GM23338 (cell line): ENCODE measurements around the gene UBL3. TPM values are rescaled to one million over a fixed set of nuclear protein-coding genes. Genes with fewer than 3 reads are reported as not detected.

Source experiments
- ATAC-seq: fragments of 200-7000 bp; cut with Tn5 transposase; 3 replicates; pipeline ENCODE4 v1.9.1; 2020
- DNase-seq: peaks from one replicate; pipeline ENCODE4 v3.0.0-alpha.2; 2015; ENCODE audit warnings: low spot score
- H2AFZ ChIP-seq: fragments of 200-600 bp; sonication (generic); 2 replicates; pipeline ENCODE4 v1.8.0; 2016; ENCODE audit warnings: antibody characterized with exemption, mild to moderate bottlenecking, moderate library complexity
- H3F3A ChIP-seq: fragments of 200-600 bp; sonication (generic); replicated peaks from 2 replicates; pipeline ENCODE4 v1.8.0; 2017; ENCODE audit warnings: antibody characterized with exemption, mixed run types, low read depth
- H3K27ac ChIP-seq: fragments of 200-600 bp; sonication (generic); 2 replicates; pipeline ENCODE4 v1.6.1; 2016; ENCODE audit warnings: low read depth
- H3K27me3 ChIP-seq: fragments of 200-600 bp; sonication (generic); 2 replicates; pipeline ENCODE4 v1.8.0; 2016; ENCODE audit warnings: mild to moderate bottlenecking, mixed run types, moderate library complexity; ENCODE audit not compliant: insufficient read depth
- H3K36me3 ChIP-seq: fragments of 200-600 bp; sonication (generic); 2 replicates; pipeline ENCODE4 v1.8.0; 2016; ENCODE audit warnings: mild to moderate bottlenecking; ENCODE audit not compliant: insufficient read depth
- H3K4me1 ChIP-seq: fragments of 200-600 bp; sonication (generic); 2 replicates; pipeline ENCODE4 v1.8.0; 2016; ENCODE audit warnings: mild to moderate bottlenecking, moderate library complexity; ENCODE audit not compliant: insufficient read depth
- H3K4me2 ChIP-seq: fragments of 200-600 bp; sonication (generic); 2 replicates; pipeline ENCODE4 v1.7.1; 2017; ENCODE audit warnings: mixed run types
- H3K4me3 ChIP-seq: fragments of 200-600 bp; sonication (generic); 2 replicates; pipeline ENCODE4 v1.6.1; 2016; ENCODE audit warnings: mixed run types
- H3K79me2 ChIP-seq: fragments of 200-600 bp; sonication (generic); replicated peaks from 2 replicates; pipeline ENCODE4 v1.8.0; 2017; ENCODE audit warnings: mild to moderate bottlenecking; ENCODE audit not compliant: insufficient read depth
- H3K9me2 ChIP-seq: fragments of 200-600 bp; sonication (generic); 2 replicates; pipeline ENCODE4 v1.8.0; 2017; ENCODE audit not compliant: insufficient read depth
- H4K20me1 ChIP-seq: fragments of 200-600 bp; sonication (generic); replicated peaks from 2 replicates; pipeline ENCODE4 v1.8.0; 2017; ENCODE audit warnings: mild to moderate bottlenecking; ENCODE audit not compliant: insufficient read depth
- H3K27ac Mint-ChIP-seq: 2 replicates; pipeline ENCODE4 v1.8.0; 2020; ENCODE audit warnings: inconsistent platforms, mild to moderate bottlenecking, moderate library complexity, mixed read lengths
- H3K27me3 Mint-ChIP-seq: 3 replicates; pipeline ENCODE4 v1.8.0; 2022; ENCODE audit warnings: low read depth, mild to moderate bottlenecking, moderate library complexity, mixed read lengths, inconsistent platforms; ENCODE audit not compliant: insufficient read depth, poor library complexity
- H3K36me3 Mint-ChIP-seq: 3 replicates; pipeline ENCODE4 v1.8.0; 2021; ENCODE audit warnings: low read depth, mild to moderate bottlenecking, inconsistent platforms, moderate library complexity, mixed read lengths
- H3K4me1 Mint-ChIP-seq: 3 replicates; pipeline ENCODE4 v1.8.0; 2020; ENCODE audit warnings: mild to moderate bottlenecking, inconsistent platforms, mixed read lengths
- H3K4me3 Mint-ChIP-seq: 3 replicates; pipeline ENCODE4 v1.8.0; 2021; ENCODE audit warnings: moderate library complexity, mild to moderate bottlenecking, inconsistent platforms, mixed read lengths
- H3K9me3 Mint-ChIP-seq: 3 replicates; pipeline ENCODE4 v1.8.0; 2020; ENCODE audit warnings: moderate library complexity, mild to moderate bottlenecking, inconsistent platforms, mixed read lengths
- CTCF ChIP-seq, 2 experiments: fragments of 200-600 bp in 1 of 2; sonication (generic) in 1 of 2; conservative IDR thresholded peaks; 2 replicates each; pipeline versions ENCODE4 v1.5.1 to v1.6.1; 2016 to 2017; ENCODE audit warnings: antibody characterized with exemption in 2 of 2, low read depth in 2 of 2, mild to moderate bottlenecking in 2 of 2, moderate library complexity in 1 of 2
- EZH2 ChIP-seq: fragments of 200-600 bp; sonication (generic); IDR thresholded peaks from one replicate; pipeline ENCODE4 v1.8.0; 2017; ENCODE audit warnings: antibody characterized with exemption, mild to moderate bottlenecking, low read depth; ENCODE audit not compliant: unreplicated experiment
- EZH2phosphoT487 ChIP-seq: fragments of 200-600 bp; sonication (generic); IDR thresholded peaks from one replicate; pipeline ENCODE4 v1.8.1; 2018; ENCODE audit warnings: antibody characterized with exemption; ENCODE audit not compliant: unreplicated experiment
- JUNB ChIP-seq: IDR thresholded peaks from one replicate; pipeline ENCODE4 v1.6.1; 2016; ENCODE audit warnings: antibody characterized with exemption; ENCODE audit not compliant: unreplicated experiment
- POLR2AphosphoS5 ChIP-seq: IDR thresholded peaks from 2 replicates; pipeline ENCODE4 v1.6.1; 2016; ENCODE audit warnings: antibody characterized with exemption, low read depth
- STAT1 ChIP-seq: IDR thresholded peaks from one replicate; pipeline ENCODE4 v1.6.1; 2016; ENCODE audit warnings: antibody characterized with exemption; ENCODE audit not compliant: unreplicated experiment
- ZNF114 ChIP-seq: fragments of 250-450 bp; sonication (Bioruptor Pico); IDR thresholded peaks from 2 replicates; pipeline ENCODE4 v1.5.0; 2020; ENCODE audit warnings: mild to moderate bottlenecking, moderate library complexity
- polyA plus RNA-seq: library from polyadenylated mRNA; unstranded; fragments of >200 nt; fragmentation: Nextera tagmentation; extraction: Ambion mirVana; gene quantifications from 2 replicates; pipeline ENCODE4 v1.2.1, GENCODE V29; 2016
- total RNA-seq: library from RNA; depleted of rRNA; stranded (reverse); fragments of >200 nt; shearing (Covaris generic); gene quantifications from 2 replicates; pipeline ENCODE4 v1.2.3, GENCODE V29; 2014
- TF ChIP-seq, protein P1 (sequence below): fragments of 250-450 bp; sonication (Bioruptor Pico); IDR thresholded peaks from 2 replicates; pipeline ENCODE4 v1.5.0; 2020; ENCODE audit warnings: mild to moderate bottlenecking, moderate library complexity

Gene UBL3
- total and polyA plus RNA-seq, 2 experiments from 2014 or later = 9.7 to 21.1 TPM

DNA sequence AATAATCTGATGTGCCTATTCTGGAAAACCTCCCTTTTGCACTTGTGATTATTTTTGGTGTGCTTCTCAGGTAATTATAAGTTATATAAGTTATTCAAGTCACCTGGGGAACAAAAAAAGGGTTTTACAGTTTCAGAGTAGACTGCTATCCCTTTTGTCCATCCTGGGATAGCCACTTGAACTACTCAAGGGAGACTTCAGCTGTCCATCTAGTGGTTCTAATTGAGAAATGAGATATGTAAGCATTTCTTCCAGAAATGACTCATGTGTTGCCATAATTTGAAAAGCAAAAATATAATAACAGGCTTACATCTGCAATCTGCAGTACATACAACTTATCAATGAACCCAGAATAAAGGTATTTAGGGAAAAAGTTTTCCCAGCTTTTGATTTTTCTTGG, 20.4 kb downstream of the UBL3 start (continued):
- TF ChIP-seq, protein P1, sequence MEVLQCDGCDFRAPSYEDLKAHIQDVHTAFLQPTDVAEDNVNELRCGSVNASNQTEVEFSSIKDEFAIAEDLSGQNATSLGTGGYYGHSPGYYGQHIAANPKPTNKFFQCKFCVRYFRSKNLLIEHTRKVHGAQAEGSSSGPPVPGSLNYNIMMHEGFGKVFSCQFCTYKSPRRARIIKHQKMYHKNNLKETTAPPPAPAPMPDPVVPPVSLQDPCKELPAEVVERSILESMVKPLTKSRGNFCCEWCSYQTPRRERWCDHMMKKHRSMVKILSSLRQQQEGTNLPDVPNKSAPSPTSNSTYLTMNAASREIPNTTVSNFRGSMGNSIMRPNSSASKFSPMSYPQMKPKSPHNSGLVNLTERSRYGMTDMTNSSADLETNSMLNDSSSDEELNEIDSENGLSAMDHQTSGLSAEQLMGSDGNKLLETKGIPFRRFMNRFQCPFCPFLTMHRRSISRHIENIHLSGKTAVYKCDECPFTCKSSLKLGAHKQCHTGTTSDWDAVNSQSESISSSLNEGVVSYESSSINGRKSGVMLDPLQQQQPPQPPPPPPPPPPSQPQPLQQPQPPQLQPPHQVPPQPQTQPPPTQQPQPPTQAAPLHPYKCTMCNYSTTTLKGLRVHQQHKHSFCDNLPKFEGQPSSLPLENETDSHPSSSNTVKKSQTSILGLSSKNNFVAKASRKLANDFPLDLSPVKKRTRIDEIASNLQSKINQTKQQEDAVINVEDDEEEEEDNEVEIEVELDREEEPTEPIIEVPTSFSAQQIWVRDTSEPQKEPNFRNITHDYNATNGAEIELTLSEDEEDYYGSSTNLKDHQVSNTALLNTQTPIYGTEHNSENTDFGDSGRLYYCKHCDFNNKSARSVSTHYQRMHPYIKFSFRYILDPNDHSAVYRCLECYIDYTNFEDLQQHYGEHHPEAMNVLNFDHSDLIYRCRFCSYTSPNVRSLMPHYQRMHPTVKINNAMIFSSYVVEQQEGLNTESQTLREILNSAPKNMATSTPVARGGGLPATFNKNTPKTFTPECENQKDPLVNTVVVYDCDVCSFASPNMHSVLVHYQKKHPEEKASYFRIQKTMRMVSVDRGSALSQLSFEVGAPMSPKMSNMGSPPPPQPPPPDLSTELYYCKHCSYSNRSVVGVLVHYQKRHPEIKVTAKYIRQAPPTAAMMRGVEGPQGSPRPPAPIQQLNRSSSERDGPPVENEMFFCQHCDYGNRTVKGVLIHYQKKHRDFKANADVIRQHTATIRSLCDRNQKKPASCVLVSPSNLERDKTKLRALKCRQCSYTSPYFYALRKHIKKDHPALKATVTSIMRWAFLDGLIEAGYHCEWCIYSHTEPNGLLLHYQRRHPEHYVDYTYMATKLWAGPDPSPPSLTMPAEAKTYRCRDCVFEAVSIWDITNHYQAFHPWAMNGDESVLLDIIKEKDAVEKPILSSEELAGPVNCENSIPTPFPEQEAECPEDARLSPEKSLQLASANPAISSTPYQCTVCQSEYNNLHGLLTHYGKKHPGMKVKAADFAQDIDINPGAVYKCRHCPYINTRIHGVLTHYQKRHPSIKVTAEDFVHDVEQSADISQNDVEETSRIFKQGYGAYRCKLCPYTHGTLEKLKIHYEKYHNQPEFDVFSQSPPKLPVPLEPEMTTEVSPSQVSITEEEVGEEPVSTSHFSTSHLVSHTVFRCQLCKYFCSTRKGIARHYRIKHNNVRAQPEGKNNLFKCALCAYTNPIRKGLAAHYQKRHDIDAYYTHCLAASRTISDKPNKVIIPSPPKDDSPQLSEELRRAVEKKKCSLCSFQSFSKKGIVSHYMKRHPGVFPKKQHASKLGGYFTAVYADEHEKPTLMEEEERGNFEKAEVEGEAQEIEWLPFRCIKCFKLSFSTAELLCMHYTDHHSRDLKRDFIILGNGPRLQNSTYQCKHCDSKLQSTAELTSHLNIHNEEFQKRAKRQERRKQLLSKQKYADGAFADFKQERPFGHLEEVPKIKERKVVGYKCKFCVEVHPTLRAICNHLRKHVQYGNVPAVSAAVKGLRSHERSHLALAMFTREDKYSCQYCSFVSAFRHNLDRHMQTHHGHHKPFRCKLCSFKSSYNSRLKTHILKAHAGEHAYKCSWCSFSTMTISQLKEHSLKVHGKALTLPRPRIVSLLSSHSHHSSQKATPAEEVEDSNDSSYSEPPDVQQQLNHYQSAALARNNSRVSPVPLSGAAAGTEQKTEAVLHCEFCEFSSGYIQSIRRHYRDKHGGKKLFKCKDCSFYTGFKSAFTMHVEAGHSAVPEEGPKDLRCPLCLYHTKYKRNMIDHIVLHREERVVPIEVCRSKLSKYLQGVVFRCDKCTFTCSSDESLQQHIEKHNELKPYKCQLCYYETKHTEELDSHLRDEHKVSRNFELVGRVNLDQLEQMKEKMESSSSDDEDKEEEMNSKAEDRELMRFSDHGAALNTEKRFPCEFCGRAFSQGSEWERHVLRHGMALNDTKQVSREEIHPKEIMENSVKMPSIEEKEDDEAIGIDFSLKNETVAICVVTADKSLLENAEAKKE (CRISPR knock-in tag) = no peak
- TF ChIP-seq JUNB (no peak), EZH2phosphoT487 (no peak)

GRCh38 chr13:29819143-29819542, 31.3 kb downstream of the UBL3 start:
- H3K4me3 ChIP-seq = no peak overlapping the region
- no peaks in the 10 kb centered on the region for H3K9me2 ChIP-seq
- Mint-ChIP-seq H3K36me3 (no peaks in the 10 kb centered on the region), H3K9me3 (no peaks in the 10 kb centered on the region), H3K27me3 (no peaks in the 10 kb centered on the region), H3K27ac (no peak overlapping the region), H3K4me1 (peaks cover 29% of the 10 kb centered on the region), H3K4me3 (no peak overlapping the region)
- H3K4me1 ChIP-seq = peaks cover 16% of the 10 kb centered on the region
- H4K20me1 ChIP-seq = no peaks in the 10 kb centered on the region
- no peaks in the 10 kb centered on the region for H3K36me3 ChIP-seq
- no peak for TF ChIP-seq CTCF (conservative IDR thresholded peaks at IDR 0.05; ENCODE audit: low read depth in 2 of 2)
- no peak for TF ChIP-seq STAT1
- no peak for TF ChIP-seq EZH2
- no peak for TF ChIP-seq ZNF114 (CRISPR knock-in tag)
- TF ChIP-seq JUNB = no peak
- no peak for TF ChIP-seq POLR2AphosphoS5
- TF ChIP-seq, protein P1 (CRISPR knock-in tag) = no peak
- ATAC-seq (no peak), DNase-seq (no peak)
- no peaks in the 10 kb centered on the region for H3K27me3 ChIP-seq
- peaks cover 81% of the 10 kb centered on the region for H3K79me2 ChIP-seq
- H3F3A ChIP-seq = no peaks in the 10 kb centered on the region
- no peak overlapping the region for H2AFZ ChIP-seq
- H3K4me2 ChIP-seq = no peak overlapping the region
- no peak overlapping the region for H3K27ac ChIP-seq
